GM21619 (cell line): ENCODE results near the gene RETREG1.
"Not testable (repeated sequence)": the region's sequence is repeated elsewhere in the genome, so short reads cannot be mapped to it uniquely, and the experiment has no call there.

Experiments used
- ATAC-seq: cut with Tn5 transposase; IDR thresholded peaks from one replicate; pipeline ENCODE4 v1.9.1; 2021; ENCODE audit not compliant: unreplicated experiment

The RETREG1 gene

GRCh38 chr5:16558984-16559629 is 57.7 kb downstream of the RETREG1 start:
- ATAC-seq: no peak

- ATAC-seq: no peak
Measured at GRCh38 chr5:16557477-16557876, 59.3 kb downstream of the RETREG1 start.

GRCh38 chr5:16554110-16554509 is 62.7 kb downstream of the RETREG1 start:
- ATAC-seq: no peak

- ATAC-seq: peak; percentile 83
Measured at GRCh38 chr5:16552666-16553343, 64.0 kb downstream of the RETREG1 start.

- ATAC-seq: no peak
Measured at GRCh38 chr5:16551628-16552027, 65.2 kb downstream of the RETREG1 start.

- peak; percentile 74 for ATAC-seq
Measured at GRCh38 chr5:16550316-16550952, 66.4 kb downstream of the RETREG1 start.

- ATAC-seq: no peak
Measured at GRCh38 chr5:16549491-16550206, 67.1 kb downstream of the RETREG1 start.

GRCh38 chr5:16548812-16549211 is 68.0 kb downstream of the RETREG1 start:
- ATAC-seq: no peak

GRCh38 chr5:16548115-16548514 is 68.7 kb downstream of the RETREG1 start:
- no peak for ATAC-seq

GRCh38 chr5:16547200-16547842 is 69.5 kb downstream of the RETREG1 start:
- no peak for ATAC-seq

- ATAC-seq: no peak
Measured at GRCh38 chr5:16546732-16547131, 70.1 kb downstream of the RETREG1 start.

- ATAC-seq: no peak
Measured at GRCh38 chr5:16544607-16545374, 72.0 kb downstream of the RETREG1 start.

GRCh38 chr5:16543206-16543605 is 73.6 kb downstream of the RETREG1 start:
- not testable (repeated sequence) for ATAC-seq

GRCh38 chr5:16542236-16542635 is 74.6 kb downstream of the RETREG1 start:
- no peak for ATAC-seq

- ATAC-seq: not testable (repeated sequence)
Measured at GRCh38 chr5:16541592-16541991, 75.2 kb downstream of the RETREG1 start.

- ATAC-seq: no peak
Measured at GRCh38 chr5:16540421-16540820, 76.4 kb downstream of the RETREG1 start.

- no peak for ATAC-seq
Measured at GRCh38 chr5:16539169-16539666, 77.6 kb downstream of the RETREG1 start.

GRCh38 chr5:16538006-16538405 is 78.8 kb downstream of the RETREG1 start:
- ATAC-seq: no peak

GRCh38 chr5:16536818-16537217 is 80.0 kb downstream of the RETREG1 start:
- no peak for ATAC-seq

GRCh38 chr5:16536246-16536645 is 80.6 kb downstream of the RETREG1 start:
- no peak for ATAC-seq
